ENCODE results near the gene SLC24A3. TPM values are rescaled to one million over a fixed set of nuclear protein-coding genes. Genes with fewer than 3 reads are reported as not detected.

Gene SLC24A3
- total and polyA plus RNA-seq, 4 donors: 1.9 to 8.4 (median 5.8) TPM

GRCh38 chr20:19456595-19457395 is 244.4 kb downstream of the SLC24A3 start:
- no peak for ATAC-seq (ENCODE audit: insufficient read depth, low FRiP score)

DNA sequence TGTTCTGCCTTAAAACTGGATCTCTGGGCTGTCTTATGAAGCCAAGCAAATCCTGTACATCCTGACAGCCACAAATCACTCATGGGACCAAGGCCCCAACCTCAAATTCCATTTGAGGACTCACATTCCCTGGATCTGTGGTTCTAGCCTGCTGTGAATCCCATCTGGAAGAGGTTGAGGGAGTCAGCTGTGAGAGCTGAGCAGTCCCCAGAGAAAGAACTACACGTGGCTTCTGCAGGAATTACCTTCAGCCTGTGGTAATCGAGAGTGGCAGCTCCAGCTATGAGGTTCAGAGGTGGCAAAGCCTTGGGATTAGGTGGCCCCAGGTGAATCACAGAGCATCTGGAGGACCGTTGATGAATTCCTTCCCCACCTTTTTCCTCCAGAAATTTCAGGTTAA is 245.2 kb downstream of the SLC24A3 start:
- 76 to 83% methylated on average over 3 of the region's 3 CpGs for WGBS, 2 donors
- no peak overlapping the region for H3K9ac ChIP-seq (ENCODE audit: insufficient read depth in 1 of 2, low read length in 2 of 2)
- no peak overlapping the region for H3K4me3 ChIP-seq
- no peaks in the 10 kb centered on the region for H3K9me3 ChIP-seq (ENCODE audit: control insufficient read depth in 4 of 4, insufficient read depth in 3 of 4, low read length in 3 of 4)
- no peak for TF ChIP-seq CTCF (IDR thresholded peaks at IDR 0.05; ENCODE audit: control extremely low read depth, extremely low read depth)
- H3K27ac ChIP-seq (ENCODE audit: low read depth in 1 of 2, low read length in 1 of 2): no peak overlapping the region
- H3K27me3 ChIP-seq (ENCODE audit: control insufficient read depth in 3 of 3, insufficient read depth in 3 of 3, low read length in 2 of 3): no peaks in the 10 kb centered on the region
- peaks cover 0 to 31% (median 19%) of the 10 kb centered on the region in 5 donors for H3K4me1 ChIP-seq (ENCODE audit: control insufficient read depth in 5 of 5, insufficient read depth in 5 of 5, low read length in 5 of 5)
- ATAC-seq (ENCODE audit: insufficient read depth, low FRiP score) (no peak), DNase-seq (no peak)
- H3K36me3 ChIP-seq (ENCODE audit: control insufficient read depth in 4 of 4, insufficient read depth in 4 of 4, low read length in 4 of 4): no peaks in the 10 kb centered on the region

More at GRCh38 chr20:19456595-19457395, 244.4 kb downstream of the SLC24A3 start:
- Histone ChIP-seq H3K27ac (ENCODE audit: low read depth in 1 of 2, low read length in 1 of 2) (no peak overlapping the region), H3K9ac (ENCODE audit: insufficient read depth in 1 of 2, low read length in 2 of 2) (no peak overlapping the region), H3K4me1 (ENCODE audit: control insufficient read depth in 5 of 5, insufficient read depth in 5 of 5, low read length in 5 of 5) (peaks cover 0 to 39% (median 19%) of the 10 kb centered on the region in 5 donors), H3K9me3 (ENCODE audit: control insufficient read depth in 4 of 4, insufficient read depth in 3 of 4, low read length in 3 of 4) (no peaks in the 10 kb centered on the region), H3K36me3 (ENCODE audit: control insufficient read depth in 4 of 4, insufficient read depth in 4 of 4, low read length in 4 of 4) (no peaks in the 10 kb centered on the region), H3K27me3 (ENCODE audit: control insufficient read depth in 3 of 3, insufficient read depth in 3 of 3, low read length in 2 of 3) (no peaks in the 10 kb centered on the region), H3K4me3 (no peak overlapping the region)
- 70 to 85% methylated on average over 2 of the region's 2 CpGs for WGBS, 2 donors
- TF ChIP-seq CTCF (IDR thresholded peaks at IDR 0.05; ENCODE audit: control extremely low read depth, extremely low read depth): no peak
- DNase-seq: peak in 1 of 3 donors; percentile 10

DNA sequence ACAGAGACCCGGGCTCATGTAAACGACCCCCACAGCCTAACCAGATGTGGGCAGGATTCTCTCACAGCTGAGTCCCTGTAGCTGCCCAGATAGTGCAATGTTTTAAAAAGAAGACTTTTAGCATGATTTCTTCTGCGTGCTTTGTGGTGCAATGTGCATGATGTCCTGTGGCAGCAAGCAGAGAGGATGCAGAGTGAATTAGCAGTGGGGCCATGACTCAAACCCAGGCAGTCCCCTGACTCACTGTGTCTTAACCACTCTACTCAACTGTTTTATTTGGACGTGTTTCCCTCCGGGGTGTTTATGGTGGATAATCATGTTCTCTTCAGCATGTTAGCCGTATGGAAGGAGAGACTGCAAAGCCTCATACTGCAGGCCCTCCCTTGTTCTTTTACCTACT is 247.9 kb downstream of the SLC24A3 start:
- 81 to 89% methylated on average over 6 of the region's 6 CpGs for WGBS, 2 donors
- no peaks in the 10 kb centered on the region for H3K9me3 ChIP-seq (ENCODE audit: control insufficient read depth in 4 of 4, insufficient read depth in 3 of 4, low read length in 3 of 4)

More for the DNA sequence above, 247.9 kb downstream of the SLC24A3 start:
- DNase-seq (no peak), ATAC-seq (ENCODE audit: insufficient read depth, low FRiP score) (no peak)
- Histone ChIP-seq H3K36me3 (ENCODE audit: control insufficient read depth in 4 of 4, insufficient read depth in 4 of 4, low read length in 4 of 4) (no peaks in the 10 kb centered on the region), H3K27ac (ENCODE audit: low read depth in 1 of 2, low read length in 1 of 2) (no peak overlapping the region), H3K4me1 (ENCODE audit: control insufficient read depth in 5 of 5, insufficient read depth in 5 of 5, low read length in 5 of 5) (peaks cover 0 to 10% (median 6%) of the 10 kb centered on the region in 5 donors), H3K9ac (ENCODE audit: insufficient read depth in 1 of 2, low read length in 2 of 2) (no peak overlapping the region), H3K27me3 (ENCODE audit: control insufficient read depth in 3 of 3, insufficient read depth in 3 of 3, low read length in 2 of 3) (no peaks in the 10 kb centered on the region), H3K4me3 (no peak overlapping the region)
- no peak for TF ChIP-seq CTCF (IDR thresholded peaks at IDR 0.05; ENCODE audit: control extremely low read depth, extremely low read depth)

Measured in lung (tissue), 12 donors.